OCI-LY3 (cell line): ENCODE data around the gene UPK3A.

Experiments
- H2AFZ ChIP-seq: fragments of 200-600, 300-600 bp; shearing (Covaris generic); 2 replicates; pipeline ENCODE4 v1.6.0; 2014; ENCODE audit warnings: antibody characterized with exemption, low read depth, low read length
- H3K27ac ChIP-seq: fragments of 200-600, 300-600 bp; sonication (generic); 2 replicates; pipeline ENCODE4 v1.5.1; 2014; ENCODE audit warnings: mild to moderate bottlenecking, low read length, moderate library complexity, mixed read lengths
- H3K27me3 ChIP-seq: fragments of 200-600, 300-600 bp; sonication (generic); 2 replicates; pipeline ENCODE4 v1.6.1; 2014; ENCODE audit warnings: low read depth, low read length, mixed read lengths
- H3K36me3 ChIP-seq: fragments of 200-600, 300-600 bp; sonication (generic); replicated peaks from 2 replicates; pipeline ENCODE3; 2014; ENCODE audit warnings: low read depth, low read length, mixed read lengths
- H3K4me1 ChIP-seq: fragments of 300-600, 200-600 bp; sonication (generic); 2 replicates; pipeline ENCODE4 v1.6.1; 2014; ENCODE audit warnings: low read length, mixed read lengths
- H3K4me2 ChIP-seq: fragments of 200-600, 300-600 bp; sonication (generic); 2 replicates; pipeline ENCODE4 v1.6.1; 2014; ENCODE audit warnings: low read length, mixed read lengths
- H3K4me3 ChIP-seq: fragments of 300-600, 200-600 bp; sonication (generic); 2 replicates; pipeline ENCODE4 v1.5.1; 2014; ENCODE audit warnings: antibody characterized with exemption, mild to moderate bottlenecking, low read length, moderate library complexity
- H3K79me2 ChIP-seq: fragments of 300-600, 200-600 bp; shearing (Covaris generic); 2 replicates; pipeline ENCODE4 v1.6.1; 2014; ENCODE audit warnings: mild to moderate bottlenecking, low read length, mixed read lengths
- H3K9ac ChIP-seq: fragments of 300-600, 200-600 bp; shearing (Covaris generic); 2 replicates; pipeline ENCODE4 v1.6.0; 2014; ENCODE audit warnings: mild to moderate bottlenecking, low read length, moderate library complexity
- H3K9me3 ChIP-seq: fragments of 200-600, 300-600 bp; shearing (Covaris generic); 2 replicates; pipeline ENCODE4 v1.6.1; 2014; ENCODE audit warnings: low read length, mixed read lengths; ENCODE audit not compliant: insufficient read depth
- H4K20me1 ChIP-seq: fragments of 200-600, 300-600 bp; sonication (generic); 2 replicates; pipeline ENCODE4 v1.6.1; 2016; ENCODE audit warnings: low read length, mixed read lengths; ENCODE audit not compliant: insufficient read depth
- CTCF ChIP-seq: fragments of 200-600, 300-600 bp; sonication (generic); IDR thresholded peaks from 2 replicates; pipeline ENCODE4 v1.5.1; 2014; ENCODE audit warnings: antibody characterized with exemption, low read length, low read depth
- EZH2phosphoT487 ChIP-seq: fragments of 200-600 bp; shearing (Covaris generic); IDR thresholded peaks from 2 replicates; pipeline ENCODE4 v1.6.1; 2018; ENCODE audit warnings: antibody characterized with exemption, mixed run types, low read depth

Gene UPK3A

GRCh38 chr22:45305456-45306075 is 20.8 kb downstream of the UPK3A start:
- Histone ChIP-seq H3K27ac (no peak overlapping the region), H3K9me3 (no peaks in the 10 kb centered on the region), H3K4me3 (no peak overlapping the region), H3K4me1 (peaks cover 26% of the 10 kb centered on the region), H3K27me3 (no peaks in the 10 kb centered on the region), H3K36me3 (no peaks in the 10 kb centered on the region), H3K4me2 (no peak overlapping the region), H3K79me2 (peaks cover 7% of the 10 kb centered on the region), H2AFZ (no peak overlapping the region), H4K20me1 (peaks cover under 1% of the 10 kb centered on the region; the same call in 1 of the 2 replicates), H3K9ac (no peak overlapping the region)
- TF ChIP-seq EZH2phosphoT487: no peak

GRCh38 chr22:45306139-45306538 is 21.4 kb downstream of the UPK3A start:
- H3K9ac ChIP-seq: no peak overlapping the region
- no peaks in the 10 kb centered on the region for H3K9me3 ChIP-seq
- no peak overlapping the region for H3K27ac ChIP-seq
- no peak overlapping the region for H3K4me2 ChIP-seq
- no peak overlapping the region for H2AFZ ChIP-seq
- no peaks in the 10 kb centered on the region for H3K27me3 ChIP-seq
- peaks cover 30% of the 10 kb centered on the region for H3K4me1 ChIP-seq
- peaks cover 13% of the 10 kb centered on the region for H3K79me2 ChIP-seq
- H4K20me1 ChIP-seq: peaks cover 6% of the 10 kb centered on the region
- H3K36me3 ChIP-seq: no peaks in the 10 kb centered on the region
- TF ChIP-seq CTCF (no peak), EZH2phosphoT487 (no peak)
- H3K4me3 ChIP-seq: no peak overlapping the region

DNA sequence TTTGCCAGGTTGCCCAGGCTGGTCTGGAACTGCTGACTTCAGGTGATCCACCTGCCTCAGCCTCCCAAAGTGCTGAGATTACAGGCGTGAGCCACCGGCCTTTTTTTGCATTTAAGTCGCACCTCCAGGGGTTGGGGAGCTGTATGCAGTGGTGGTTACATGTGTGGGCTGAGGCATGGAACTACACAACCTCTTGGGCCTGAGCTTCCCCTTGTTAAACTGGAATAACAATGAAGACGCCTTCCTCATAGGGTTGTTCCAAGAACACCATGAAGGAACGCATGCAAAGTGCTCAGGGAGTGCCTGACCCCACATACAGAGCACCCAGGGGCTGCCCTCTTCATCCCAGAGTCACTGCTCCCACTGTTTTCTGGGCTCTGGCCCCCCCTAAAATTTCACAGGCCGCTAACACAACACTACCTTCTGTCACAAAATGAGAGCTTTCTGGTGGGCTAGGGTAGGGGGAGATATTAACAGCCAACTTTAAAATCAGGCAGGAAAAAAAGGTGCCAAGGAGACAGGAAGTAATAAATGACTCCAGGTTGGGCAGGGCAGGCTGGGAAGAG is 23.7 kb downstream of the UPK3A start:
- Histone ChIP-seq H2AFZ (no peak overlapping the region), H3K4me2 (peak overlapping the region; percentile 81), H3K4me1 (peaks cover 25% of the 10 kb centered on the region), H3K36me3 (peaks cover 8% of the 10 kb centered on the region), H3K9ac (peak overlapping the region; percentile 78), H3K27ac (peak overlapping the region; percentile 72; the same call in 1 of the 2 replicates), H3K27me3 (no peaks in the 10 kb centered on the region), H3K9me3 (no peaks in the 10 kb centered on the region), H3K79me2 (peaks cover 35% of the 10 kb centered on the region), H3K4me3 (peak overlapping the region; percentile 78), H4K20me1 (peaks cover 12% of the 10 kb centered on the region)
- TF ChIP-seq EZH2phosphoT487: no peak
- no peak for TF ChIP-seq CTCF

DNA sequence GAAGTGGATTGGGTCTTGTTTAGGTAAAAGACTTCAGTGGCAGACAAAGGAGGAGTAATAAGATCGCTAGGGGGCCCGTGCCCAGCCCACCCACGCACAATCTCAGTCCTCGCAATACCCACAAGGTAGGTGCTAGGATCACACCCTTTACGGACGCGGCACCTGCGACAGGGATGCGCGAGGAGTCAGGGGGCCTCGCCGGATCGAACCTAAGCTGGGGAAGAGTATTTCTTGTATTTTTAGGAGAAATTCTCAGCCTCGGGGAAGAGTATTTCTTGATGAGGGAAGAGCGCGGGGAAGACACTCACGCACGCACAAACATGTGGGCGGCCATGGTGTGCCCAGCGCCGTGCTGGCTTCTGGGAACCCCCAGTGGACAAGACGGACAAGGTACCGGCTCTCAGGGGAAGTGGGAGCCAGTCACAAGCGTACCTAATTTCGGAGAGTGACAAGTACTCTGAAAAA is 24.2 kb downstream of the UPK3A start:
- Histone ChIP-seq H3K9ac (peak overlapping the region; percentile 78), H3K4me3 (peak overlapping the region; percentile 78), H3K4me1 (peaks cover 30% of the 10 kb centered on the region), H3K36me3 (peaks cover 10% of the 10 kb centered on the region), H4K20me1 (peaks cover 12% of the 10 kb centered on the region), H3K4me2 (peak overlapping the region; percentile 81), H3K79me2 (peaks cover 40% of the 10 kb centered on the region), H3K27me3 (no peaks in the 10 kb centered on the region), H3K9me3 (no peaks in the 10 kb centered on the region), H2AFZ (peak overlapping the region; percentile 45; the same call in 1 of the 2 replicates), H3K27ac (peak overlapping the region; percentile 72)
- TF ChIP-seq EZH2phosphoT487: no peak
- TF ChIP-seq CTCF: no peak
